HG03039 (cell line): Measurements from ENCODE around the gene SLC29A3.
"Not testable (repeated sequence)": the region's sequence is repeated elsewhere in the genome, so short reads cannot be mapped to it uniquely, and the experiment has no call there.

ENCODE experiments used
- ATAC-seq: cut with Tn5 transposase; IDR thresholded peaks from one replicate; pipeline ENCODE4 v1.9.1; 2021; ENCODE audit warnings: mild to moderate bottlenecking, moderate library complexity; ENCODE audit not compliant: unreplicated experiment

SLC29A3 gene

DNA sequence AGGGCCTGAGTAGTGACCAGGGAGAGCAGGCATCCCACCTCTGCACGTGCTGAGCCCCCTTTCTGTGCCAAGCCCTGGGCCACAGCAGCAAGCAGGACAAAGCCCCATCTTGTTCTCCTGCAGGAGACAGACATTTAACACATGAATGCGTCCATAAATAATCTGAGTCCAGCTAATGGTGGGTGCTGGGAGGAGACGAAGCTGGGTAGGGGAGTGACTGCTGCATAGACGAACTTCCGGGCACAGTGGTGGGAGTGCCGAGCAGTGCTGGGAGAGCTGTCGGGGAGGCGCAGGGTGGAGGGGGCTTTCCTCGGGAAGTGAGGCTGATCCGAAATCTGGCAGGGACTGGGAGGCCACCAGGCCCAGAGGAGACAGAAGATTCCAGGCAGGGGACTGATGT is 35.2 kb upstream of the SLC29A3 start:
- no peak for ATAC-seq

DNA sequence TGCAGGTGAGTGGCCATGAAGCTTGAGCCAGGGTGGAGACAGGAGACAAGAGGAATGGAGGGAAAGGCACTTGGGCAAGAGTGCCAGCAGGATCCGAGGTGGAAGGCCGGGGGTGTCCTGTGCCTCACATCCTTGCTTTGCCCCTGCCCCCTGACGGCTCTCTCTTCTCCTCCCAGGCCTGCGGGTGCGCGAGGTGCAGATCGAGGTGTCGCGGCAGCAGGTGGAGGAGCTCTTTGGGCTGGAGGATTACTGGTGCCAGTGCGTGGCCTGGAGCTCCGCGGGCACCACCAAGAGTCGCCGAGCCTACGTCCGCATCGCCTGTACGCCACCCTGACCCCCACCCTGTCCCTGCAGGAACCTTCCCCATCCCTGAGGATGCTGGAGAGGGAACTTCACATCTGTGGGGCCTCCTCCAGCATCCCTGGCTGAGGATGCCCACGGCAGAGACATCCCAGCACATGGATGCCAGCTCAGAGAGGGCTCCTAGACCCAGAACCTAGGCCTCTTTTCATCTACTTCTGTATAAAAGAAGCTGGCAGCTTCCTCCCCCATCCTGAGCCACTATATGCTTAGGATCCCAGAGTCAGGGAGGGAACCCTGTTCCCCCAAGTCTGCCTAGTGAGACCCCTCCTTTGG is 34.4 kb upstream of the SLC29A3 start:
- no peak for ATAC-seq

DNA sequence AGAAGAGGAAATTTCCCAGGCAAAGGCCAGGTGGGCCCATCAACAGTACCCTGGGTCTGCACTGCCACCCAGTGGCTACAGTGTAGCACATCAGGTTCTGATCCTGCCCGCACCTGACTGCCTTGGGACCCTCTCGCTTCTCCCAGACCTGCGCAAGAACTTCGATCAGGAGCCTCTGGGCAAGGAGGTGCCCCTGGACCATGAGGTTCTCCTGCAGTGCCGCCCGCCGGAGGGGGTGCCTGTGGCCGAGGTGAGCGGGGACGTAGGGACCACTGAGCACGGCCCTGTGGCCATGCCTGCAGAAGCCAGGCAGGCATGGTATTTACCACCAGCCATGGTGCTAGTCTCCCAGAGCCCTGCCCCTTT is 33.9 kb upstream of the SLC29A3 start:
- ATAC-seq, result no peak

DNA sequence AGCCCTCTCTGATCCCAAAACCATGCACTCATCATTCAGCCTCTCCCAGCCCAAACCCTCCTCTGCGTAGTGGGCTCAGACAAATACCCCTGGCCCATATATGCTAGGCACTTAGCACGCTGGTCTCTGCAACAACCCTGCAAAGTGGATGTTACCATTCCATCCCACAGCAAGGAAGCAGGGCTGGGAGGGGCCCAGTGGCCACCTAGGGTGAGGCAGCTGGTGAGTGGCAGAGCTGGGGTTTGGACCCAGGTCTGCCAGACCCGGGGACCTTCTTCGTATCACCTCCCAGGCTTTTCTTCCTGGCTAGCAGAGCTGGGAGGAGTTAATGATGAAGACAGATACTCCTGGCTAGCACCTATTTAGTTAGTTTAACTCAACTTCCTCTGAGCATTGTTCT is 33.1 kb upstream of the SLC29A3 start:
- ATAC-seq, result no peak

DNA sequence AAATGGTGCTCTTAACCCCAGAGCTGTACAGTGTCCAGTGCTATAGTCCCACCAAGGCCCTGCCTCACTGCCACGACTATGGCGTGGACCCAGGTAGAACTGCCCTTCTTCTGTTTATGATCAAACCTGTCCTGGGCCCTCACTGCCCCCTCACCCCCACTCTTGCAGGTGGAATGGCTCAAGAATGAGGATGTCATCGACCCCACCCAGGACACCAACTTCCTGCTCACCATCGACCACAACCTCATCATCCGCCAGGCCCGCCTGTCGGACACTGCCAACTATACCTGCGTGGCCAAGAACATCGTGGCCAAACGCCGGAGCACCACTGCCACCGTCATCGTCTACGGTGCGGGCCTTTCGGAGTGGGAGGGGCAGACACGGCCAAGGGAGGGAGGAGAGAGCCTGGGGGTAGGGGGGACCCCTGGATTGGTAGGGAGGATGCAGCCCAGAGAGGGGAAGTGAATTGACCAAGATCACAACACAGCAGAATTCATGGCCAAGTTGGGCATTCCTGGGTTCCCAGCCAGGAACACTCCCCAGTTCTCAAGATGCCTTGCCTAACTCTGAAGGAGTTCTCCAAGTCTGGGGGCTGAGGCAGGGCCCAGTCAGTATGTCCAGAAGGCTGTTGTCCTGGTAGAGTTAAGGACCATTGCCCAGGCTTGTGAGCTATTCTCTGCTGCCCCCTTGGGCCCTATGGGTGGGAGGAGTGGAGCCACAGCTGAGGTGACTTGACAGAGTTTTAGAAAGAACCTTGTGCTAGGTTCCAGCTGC is 32.4 kb upstream of the SLC29A3 start:
- no peak for ATAC-seq

DNA sequence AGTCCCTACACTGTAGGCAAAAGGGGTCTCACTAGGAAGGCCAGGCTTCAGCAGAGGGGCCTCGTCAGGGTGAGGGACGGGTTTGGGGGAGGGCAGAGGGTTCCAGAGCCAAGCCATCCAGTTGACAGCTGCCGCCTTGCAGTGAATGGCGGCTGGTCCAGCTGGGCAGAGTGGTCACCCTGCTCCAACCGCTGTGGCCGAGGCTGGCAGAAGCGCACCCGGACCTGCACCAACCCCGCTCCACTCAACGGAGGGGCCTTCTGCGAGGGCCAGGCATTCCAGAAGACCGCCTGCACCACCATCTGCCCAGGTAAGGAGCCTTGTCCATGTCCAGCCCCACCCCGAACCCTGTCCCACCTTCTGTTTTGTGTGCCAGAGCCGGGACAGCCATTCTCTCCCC is 31.6 kb upstream of the SLC29A3 start:
- no peak for ATAC-seq

DNA sequence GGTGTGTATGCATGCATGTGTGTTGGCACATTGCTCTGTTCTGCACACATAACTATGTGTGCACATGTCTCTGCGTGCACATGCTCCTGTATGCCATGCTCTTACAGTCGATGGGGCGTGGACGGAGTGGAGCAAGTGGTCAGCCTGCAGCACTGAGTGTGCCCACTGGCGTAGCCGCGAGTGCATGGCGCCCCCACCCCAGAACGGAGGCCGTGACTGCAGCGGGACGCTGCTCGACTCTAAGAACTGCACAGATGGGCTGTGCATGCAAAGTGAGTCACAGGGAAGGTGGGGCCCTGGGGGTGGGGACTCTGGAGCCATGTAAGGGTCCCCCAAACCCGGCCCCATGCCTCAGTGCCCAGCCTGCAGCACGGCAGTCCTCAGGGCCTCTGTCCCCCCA is 30.6 kb upstream of the SLC29A3 start:
- ATAC-seq, result no peak

DNA sequence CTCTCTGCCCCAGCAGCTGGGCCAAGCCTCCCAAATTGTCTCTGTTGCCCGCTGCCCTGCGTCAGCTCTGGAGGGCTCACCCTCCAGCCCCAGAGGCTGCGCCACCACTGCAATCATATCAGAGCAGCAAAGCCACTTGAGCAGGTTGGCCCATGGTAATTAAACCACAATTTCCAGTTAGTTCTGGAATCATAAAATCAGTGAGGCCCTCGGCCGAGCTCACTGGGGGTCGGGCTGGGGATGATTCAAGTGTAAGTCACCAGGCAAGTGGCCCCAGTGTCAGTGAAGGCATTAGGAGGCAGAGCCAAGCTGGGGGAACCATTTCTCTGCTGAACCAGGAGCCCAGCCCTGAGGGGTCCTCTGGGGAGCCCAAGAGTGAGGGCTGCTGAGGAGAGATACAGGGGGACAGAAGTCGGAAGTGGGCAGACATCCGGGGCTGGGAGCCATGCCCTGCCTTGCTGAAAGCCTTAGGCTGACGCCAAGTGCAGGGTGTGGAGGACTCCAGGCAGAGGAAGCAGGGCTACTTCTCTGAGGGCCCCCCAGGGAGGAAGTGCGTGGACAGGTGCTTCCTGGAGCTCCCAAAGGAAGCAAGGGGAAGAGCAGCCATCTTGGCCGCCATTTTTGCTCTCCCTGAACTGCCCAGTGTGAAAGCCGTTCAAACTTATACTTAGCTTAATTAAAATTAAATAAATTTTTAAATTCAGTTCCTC is 29.5 kb upstream of the SLC29A3 start:
- ATAC-seq, result no peak

DNA sequence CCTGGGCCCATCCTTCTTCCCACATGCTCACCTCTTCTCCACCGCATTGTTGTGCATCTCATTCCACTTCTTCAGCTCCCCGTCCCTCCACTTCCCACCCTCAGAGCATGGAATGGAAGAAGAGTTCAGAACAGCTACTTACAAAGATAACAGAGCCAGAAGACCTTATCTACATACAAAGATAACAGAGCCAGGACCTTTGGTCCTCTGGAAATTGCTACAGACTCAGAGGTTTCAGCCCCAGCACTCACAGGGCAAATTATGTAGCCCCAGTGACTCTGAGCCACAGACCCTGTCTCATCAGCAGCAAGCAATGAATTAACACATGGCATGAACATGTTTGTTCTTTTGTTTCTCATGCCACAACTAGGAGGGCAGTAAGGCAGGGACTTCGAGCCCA is 28.7 kb upstream of the SLC29A3 start:
- no peak for ATAC-seq

DNA sequence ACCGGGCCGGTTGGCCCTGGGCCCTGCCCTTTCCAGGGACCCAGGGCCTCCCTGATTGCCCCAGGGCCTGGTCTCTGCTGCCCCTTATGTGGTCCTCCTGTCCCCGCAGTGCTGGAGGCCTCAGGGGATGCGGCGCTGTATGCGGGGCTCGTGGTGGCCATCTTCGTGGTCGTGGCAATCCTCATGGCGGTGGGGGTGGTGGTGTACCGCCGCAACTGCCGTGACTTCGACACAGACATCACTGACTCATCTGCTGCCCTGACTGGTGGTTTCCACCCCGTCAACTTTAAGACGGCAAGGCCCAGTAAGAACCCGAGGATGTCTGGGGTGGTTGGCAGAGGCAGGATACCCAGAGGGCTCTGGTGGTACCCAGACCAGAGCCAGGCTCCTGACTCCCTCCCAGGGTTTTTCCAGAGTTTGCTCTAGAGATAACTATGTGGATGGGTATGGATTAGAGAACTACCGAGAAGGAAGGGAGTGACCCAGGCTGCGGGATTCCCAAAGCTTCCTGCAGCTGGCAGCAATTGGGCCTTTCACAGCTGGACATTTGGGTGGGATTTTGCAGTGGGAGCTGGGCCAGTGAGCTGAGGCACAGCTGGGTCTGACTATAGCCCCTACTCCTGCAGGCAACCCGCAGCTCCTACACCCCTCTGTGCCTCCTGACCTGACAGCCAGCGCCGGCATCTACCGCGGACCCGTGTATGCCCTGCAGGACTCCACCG is 28.1 kb upstream of the SLC29A3 start:
- no peak for ATAC-seq

DNA sequence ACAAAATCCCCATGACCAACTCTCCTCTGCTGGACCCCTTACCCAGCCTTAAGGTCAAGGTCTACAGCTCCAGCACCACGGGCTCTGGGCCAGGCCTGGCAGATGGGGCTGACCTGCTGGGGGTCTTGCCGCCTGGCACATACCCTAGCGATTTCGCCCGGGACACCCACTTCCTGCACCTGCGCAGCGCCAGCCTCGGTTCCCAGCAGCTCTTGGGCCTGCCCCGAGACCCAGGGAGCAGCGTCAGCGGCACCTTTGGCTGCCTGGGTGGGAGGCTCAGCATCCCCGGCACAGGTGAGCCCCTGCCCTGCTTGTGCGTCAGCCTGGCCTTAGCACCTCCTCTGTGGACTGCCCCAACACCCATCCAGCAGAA is 27.5 kb upstream of the SLC29A3 start:
- no peak for ATAC-seq

DNA sequence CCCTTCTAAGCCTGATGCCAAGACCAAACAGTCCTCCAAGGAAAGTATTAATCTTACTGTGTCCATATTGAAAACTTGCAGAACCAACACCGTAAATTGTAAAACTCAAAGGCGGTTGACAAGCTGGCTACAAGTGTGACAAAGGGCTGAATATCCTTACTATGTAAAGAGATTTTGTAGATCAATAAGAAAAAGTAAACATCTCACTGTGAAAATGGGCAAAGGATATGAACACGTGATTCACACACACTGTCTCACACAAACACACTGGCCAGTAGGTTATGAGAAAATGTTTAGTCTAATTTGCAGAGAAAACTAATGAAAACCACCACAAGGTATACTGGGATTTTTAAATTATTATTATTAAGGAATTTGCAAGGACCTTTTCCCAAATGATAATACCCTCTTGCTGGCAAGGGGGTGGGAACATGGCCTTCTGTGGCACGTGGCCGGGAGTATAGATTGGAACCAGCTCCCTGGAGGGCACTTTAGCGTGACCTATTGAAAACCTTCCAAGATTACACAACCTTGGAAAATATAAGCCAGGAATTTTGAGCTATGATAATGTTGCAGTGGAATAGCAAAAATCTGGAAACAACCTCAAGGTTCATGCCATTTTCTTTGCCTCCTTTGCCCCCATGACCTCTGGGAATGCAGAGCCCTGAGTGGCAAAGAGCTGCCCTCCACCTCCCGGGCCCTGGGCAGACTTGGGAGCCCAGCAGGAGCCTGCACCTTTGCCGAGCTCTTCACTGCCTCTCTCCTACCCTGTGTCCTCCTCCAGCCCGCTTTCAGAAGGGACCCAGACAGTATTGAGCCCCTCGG is 26.2 kb upstream of the SLC29A3 start:
- no peak for ATAC-seq

DNA sequence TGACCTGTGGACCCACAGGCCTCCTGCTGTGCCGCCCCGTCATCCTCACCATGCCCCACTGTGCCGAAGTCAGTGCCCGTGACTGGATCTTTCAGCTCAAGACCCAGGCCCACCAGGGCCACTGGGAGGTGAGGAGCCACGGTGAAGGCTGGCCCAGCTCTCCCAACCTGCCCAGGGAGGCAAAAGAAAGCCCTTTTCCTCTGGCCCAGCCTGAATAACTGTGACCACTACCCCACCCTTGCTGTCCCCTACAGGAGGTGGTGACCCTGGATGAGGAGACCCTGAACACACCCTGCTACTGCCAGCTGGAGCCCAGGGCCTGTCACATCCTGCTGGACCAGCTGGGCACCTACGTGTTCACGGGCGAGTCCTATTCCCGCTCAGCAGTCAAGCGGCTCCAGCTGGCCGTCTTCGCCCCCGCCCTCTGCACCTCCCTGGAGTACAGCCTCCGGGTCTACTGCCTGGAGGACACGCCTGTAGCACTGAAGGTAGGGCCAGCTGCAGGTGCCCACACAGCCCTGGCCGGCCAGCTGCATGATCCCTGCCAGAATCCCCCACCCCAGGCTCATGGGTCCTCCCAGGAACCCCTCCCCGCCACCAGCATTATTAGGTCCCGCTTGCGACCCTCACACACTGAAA is 25.5 kb upstream of the SLC29A3 start:
- no peak for ATAC-seq

DNA sequence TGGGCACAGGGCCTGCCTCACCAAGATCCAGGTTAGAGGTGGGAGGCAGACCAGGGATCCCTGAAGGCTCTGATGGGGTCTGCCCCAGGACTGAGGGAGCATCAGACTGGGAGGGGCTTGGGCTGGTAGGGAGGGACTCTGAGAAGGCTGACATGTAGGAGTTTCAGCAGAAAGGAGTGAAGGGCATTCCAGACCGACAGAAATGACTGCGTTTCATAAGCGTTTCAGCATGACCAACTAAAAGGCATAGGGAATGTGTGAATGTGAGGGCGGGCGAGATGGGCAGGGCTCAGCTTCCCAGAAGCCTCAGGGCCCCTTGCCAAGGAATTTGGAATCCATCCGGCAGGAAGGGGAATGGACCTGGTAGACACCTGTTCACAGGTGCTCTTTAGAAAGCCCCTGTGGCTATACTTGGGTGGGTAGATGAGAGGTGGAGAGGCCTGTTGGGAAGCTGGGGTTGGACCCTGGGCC is 24.9 kb upstream of the SLC29A3 start:
- no peak for ATAC-seq

DNA sequence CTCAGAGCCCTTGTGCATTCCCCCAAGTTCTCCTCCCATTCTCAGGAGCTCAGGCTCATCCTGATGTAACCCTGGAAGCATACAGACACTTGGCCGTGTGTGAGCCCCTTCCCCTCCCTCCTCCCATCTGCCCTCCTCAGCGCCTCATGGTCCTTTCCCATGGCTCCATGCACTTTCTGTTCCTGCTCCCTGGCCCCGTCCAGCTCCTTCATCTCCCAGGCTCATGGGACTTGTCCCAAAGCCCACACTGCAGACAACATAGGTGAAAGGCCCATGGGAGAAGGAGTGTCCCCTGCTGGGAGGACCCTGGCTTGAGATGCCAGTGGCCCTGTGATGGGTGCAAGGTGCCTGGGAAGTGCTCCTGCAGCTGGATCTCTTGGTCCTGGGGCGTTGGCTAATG is 24.2 kb upstream of the SLC29A3 start:
- no peak for ATAC-seq

DNA sequence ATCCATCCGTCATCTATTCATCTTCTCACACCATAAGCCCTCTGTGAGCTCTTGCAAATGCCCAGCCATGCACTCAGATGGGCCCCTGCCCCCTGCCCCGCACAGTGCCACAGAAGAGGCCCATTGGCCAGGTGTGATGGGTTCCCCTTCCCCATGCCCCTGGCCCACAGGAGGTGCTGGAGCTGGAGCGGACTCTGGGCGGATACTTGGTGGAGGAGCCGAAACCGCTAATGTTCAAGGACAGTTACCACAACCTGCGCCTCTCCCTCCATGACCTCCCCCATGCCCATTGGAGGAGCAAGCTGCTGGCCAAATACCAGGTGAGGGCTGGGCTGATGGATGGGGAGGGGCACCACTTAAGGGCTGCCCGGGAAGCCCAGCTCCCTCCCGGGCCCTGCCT is 23.4 kb upstream of the SLC29A3 start:
- no peak for ATAC-seq

DNA sequence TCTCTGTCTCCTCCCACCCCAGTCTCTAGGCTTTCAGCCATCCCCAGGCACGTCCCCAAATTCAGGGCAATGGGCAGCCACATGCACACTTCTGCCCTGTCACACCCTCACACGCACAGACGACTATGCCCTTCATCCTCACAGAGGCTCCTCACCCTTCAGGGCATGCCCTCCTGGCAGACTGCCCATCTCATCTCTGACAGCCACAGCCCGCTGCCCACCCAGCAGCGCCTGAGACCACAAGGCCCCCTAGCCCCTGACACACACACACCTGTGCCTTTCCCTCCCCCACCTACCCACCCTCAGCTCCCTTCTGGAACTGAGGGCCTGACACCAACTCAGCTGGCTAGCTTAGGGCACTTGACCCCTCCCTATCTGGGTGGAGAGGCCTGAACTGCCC is 23.0 kb upstream of the SLC29A3 start:
- no peak for ATAC-seq

DNA sequence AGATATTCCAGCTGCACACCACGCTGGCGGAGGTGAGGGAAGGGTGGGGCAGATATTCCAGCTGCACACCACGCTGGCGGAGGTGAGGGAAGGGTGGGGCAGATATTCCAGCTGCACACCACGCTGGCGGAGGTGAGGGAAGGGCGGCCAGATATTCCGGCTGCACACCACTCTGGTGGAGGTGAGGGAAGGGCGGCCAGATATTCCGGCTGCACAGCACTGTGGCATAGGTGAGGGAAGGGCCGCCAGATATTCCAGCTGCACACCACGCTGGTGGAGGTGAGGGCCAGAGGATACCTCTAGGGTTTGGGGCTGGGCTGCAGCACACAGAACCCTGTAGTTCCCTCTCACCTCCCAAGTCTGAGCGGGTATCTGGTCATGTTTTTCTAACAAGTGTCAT is 22.2 kb upstream of the SLC29A3 start:
- ATAC-seq, result not testable (repeated sequence)

DNA sequence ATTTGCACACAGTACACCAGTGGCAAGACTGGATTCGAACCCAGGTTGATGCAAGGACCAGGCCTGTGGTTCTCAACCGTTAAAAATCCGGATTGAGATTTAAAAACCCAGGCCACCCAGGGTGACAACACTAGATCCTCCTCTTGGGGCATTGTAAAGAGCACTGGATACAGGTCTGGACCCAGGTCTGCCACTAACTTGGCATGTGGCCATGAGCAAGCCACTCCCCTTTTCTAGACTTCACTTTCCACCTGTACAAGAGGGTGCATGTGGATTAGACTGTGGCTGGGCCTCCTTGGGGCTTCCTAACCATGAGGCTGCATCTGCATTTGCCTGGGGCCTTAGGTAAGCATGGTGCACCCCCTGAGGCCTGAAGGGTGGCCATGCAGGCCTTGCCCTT is 21.7 kb upstream of the SLC29A3 start:
- no peak for ATAC-seq

DNA sequence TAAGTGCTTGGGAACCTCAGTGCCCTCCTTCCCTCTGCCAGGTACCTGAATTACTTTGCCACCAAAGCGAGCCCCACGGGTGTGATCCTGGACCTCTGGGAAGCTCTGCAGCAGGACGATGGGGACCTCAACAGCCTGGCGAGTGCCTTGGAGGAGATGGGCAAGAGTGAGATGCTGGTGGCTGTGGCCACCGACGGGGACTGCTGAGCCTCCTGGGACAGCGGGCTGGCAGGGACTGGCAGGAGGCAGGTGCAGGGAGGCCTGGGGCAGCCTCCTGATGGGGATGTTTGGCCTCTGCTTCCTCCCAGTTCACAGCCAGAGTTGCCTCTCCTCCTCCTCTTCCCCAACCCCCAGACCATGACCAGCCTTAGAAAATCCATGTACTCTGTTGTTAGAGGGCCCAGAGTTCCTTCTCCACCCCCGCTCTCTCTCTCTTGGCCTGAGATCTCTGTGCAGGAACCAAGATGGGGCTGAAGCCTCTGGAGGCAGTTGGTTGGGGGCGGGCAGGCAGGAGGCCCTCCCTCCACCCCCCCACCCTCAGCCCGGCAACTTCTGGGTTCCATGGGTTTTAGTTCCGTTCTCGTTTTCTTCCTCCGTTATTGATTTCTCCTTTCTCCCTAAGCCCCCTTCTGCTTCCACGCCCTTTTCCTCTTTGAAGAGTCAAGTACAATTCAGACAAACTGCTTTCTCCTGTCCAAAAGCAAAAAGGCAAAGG is 19.8 kb upstream of the SLC29A3 start:
- ATAC-seq, result no peak
